Heart right ventricle (tissue), 16 donors: ENCODE measurements around the gene KLHL35. TPM values are rescaled to one million over a fixed set of nuclear protein-coding genes. Genes with fewer than 3 reads are reported as not detected.

Experiments
- ATAC-seq, 8 donors: fragments of 200-7000 bp; cut with Tn5 transposase; one replicate each; pipeline ENCODE4 v1.9.1; 2020; ENCODE audit warnings: mild to moderate bottlenecking in 8 of 8, moderate library complexity in 8 of 8, moderate number of reproducible peaks in 1 of 8
- DNase-seq, 2 donors: peaks; one replicate each; pipeline ENCODE4 v3.0.0-alpha.2; 2020
- H3K27ac ChIP-seq, 10 donors: fragments of 200-600 bp; sonication (generic) in 2 of 10; one replicate each; pipeline versions ENCODE4 v1.5.0 to v1.8.0; 2020 to 2022; ENCODE audit warnings: mild to moderate bottlenecking in 3 of 10
- H3K27me3 ChIP-seq, 7 donors: fragments of 200-600 bp; one replicate each; pipeline ENCODE4 v1.8.0; 2021 to 2022; ENCODE audit warnings: mild to moderate bottlenecking in 2 of 7
- H3K36me3 ChIP-seq, 9 donors: fragments of 200-600 bp; sonication (generic) in 1 of 9; one replicate each; pipeline versions ENCODE4 v1.5.0 to v1.8.0; 2020 to 2022; ENCODE audit warnings: mild to moderate bottlenecking in 2 of 9
- H3K4me1 ChIP-seq, 9 donors: fragments of 200-600 bp; sonication (generic) in 1 of 9; one replicate each; pipeline versions ENCODE4 v1.5.0 to v1.8.0; 2020 to 2022; ENCODE audit warnings: mild to moderate bottlenecking in 4 of 9
- H3K4me3 ChIP-seq, 10 donors: fragments of 200-600 bp; sonication (generic) in 2 of 10; one replicate each; pipeline versions ENCODE4 v1.5.0 to v1.8.0; 2020 to 2022; ENCODE audit warnings: mild to moderate bottlenecking in 7 of 10, moderate library complexity in 2 of 10
- H3K9me3 ChIP-seq, 11 donors: fragments of 200-600 bp in 10 of 11; sonication (generic) in 2 of 11; one replicate each; pipeline versions ENCODE4 v1.5.0 to v1.8.0; 2013 to 2022; ENCODE audit warnings: mild to moderate bottlenecking in 2 of 11, control low read depth in 1 of 11, moderate library complexity in 1 of 11
- CTCF ChIP-seq, 9 donors: fragments of 200-600 bp; sonication (generic) in 2 of 9; IDR thresholded peaks; one replicate each; pipeline versions ENCODE4 v1.5.0 to v1.8.0; 2021 to 2022; ENCODE audit warnings: antibody characterized with exemption in 9 of 9, mild to moderate bottlenecking in 5 of 9, moderate library complexity in 1 of 9
- WGBS, 2 donors: extraction: QIAGEN DNeasy Blood & Tissue Kit; methylation state at CpG; one replicate each; pipeline ENCODE4 v1.1.7; 2013; ENCODE audit warnings: inconsistent platforms in 1 of 2; 5-methylcytosine and 5-hydroxymethylcytosine counted together
- intact Hi-C, 10 donors: fragments of 100-400 bp; cut with DNase I; formaldehyde crosslinking; loops; one replicate each; pipeline versions ENCODE4 v1.11.1 to v1.14.2; 2022
- polyA plus RNA-seq, 2 donors: library from polyadenylated mRNA; stranded (reverse); fragments of 200-250 nt; gene quantifications; one replicate each; pipeline ENCODE4 v1.2.3, GENCODE V29; 2013
- total RNA-seq, 10 donors: library from RNA; stranded (reverse); fragmentation: NEBNext Ultra II Directional in 3 of 10; extraction: Animal tissue kit (Norgen Biotek cat#: 25700) in 3 of 10; gene quantifications; one replicate each; pipeline versions ENCODE4 v1.2.1 to v1.2.4, GENCODE V29; 2021 to 2023
- donor health status: Arrhythmogenic right ventricular cardiomyopathy.
- donor health status: ischemic (EF 13 %, LVEDD 7.1; RV severe dilation, severe dysfunction).
- donor health status: healthy with polysubstance abuse.
- donor health status: DM: no; HTN: yes; CAD: no.
- donor health status: DM: no; HTN: no; CAD: no.
- donor health status: ischemic (EF 25% LVEDD 6.9; RV normal size, moderate dysfunction).
- donor health status: ischemic (EF 25% LVEDD 5.7; RV mildly dilated, moderate dysfunction).
- donor health status: healthy.
- donor health status: DM: yes; HTN: yes; CAD: no.
- donor health status: Ischemic cardiomyopathy.
- donor health status: ischemic (EF 35%, LVEDD 5.7; RV mildly dilated, moderate dysfunction).
- donor health status: nonischemic (EF 11% LVEDD 7.7; RV severe dilation, severe dysfunction).
- donor health status: DM: yes; HTN: yes; CAD: no.
- donor health status: PGD.
- donor health status: ischemic (EF 29% LVEDD 5.4; RV normal size, mild dysfunction).
- donor health status: nonischemic (EF 23%, LVEDD 6.1; RV moderate dilation, normal function).

KLHL35 gene
- total and polyA plus RNA-seq, 12 donors = 0.20 to 0.81 (median 0.37) TPM; not detected in 2

DNA sequence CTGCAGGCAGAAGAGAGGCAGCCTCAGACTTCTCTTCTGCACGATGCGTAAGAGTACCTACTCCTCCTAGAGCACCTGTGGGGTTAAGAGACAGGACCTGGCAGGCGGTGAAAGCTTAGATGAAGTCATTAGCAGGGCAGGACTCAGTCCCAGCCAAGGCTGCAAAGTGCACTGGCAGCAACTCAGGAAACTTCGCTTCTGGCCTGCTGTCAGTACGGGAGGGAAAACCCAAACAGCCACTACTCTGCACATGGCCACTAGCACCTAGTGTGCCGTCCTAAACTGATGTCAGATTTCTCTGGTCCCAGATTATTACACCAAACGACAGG, 8.8 kb upstream of the KLHL35 start:
- DNase-seq (peak in 1 of 2 donors; percentile 34), ATAC-seq (peak in 5 of 8 donors; percentile 28 to 81 (median 74))
- intact Hi-C loops = loop anchor here in 2 of 10 donors (10.0 kb wide), 1 partner anchor 47 kb away; the partner anchor contains the start of gene RPS3 (in 2 of the 2)
- Histone ChIP-seq H3K36me3 (peaks cover 0 to 1% (median 0%) of the 10 kb centered on the region in 9 donors), H3K27me3 (no peaks in the 10 kb centered on the region), H3K9me3 (no peaks in the 10 kb centered on the region), H3K4me1 (peaks cover 0 to 7% (median 0%) of the 10 kb centered on the region in 9 donors), H3K4me3 (no peak overlapping the region), H3K27ac (no peak overlapping the region)
- WGBS, 2 donors = 49 to 73% methylated on average over 7 of the region's 7 CpGs
- no peak for TF ChIP-seq CTCF (IDR thresholded peaks at IDR 0.05)

GRCh38 chr11:75440960-75441803, 8.2 kb upstream of the KLHL35 start:
- ATAC-seq (peak in 2 of 8 donors; percentile 9 to 29), DNase-seq (no peak)
- Histone ChIP-seq H3K4me1 (peaks cover 0 to 7% (median 0%) of the 10 kb centered on the region in 9 donors), H3K9me3 (no peaks in the 10 kb centered on the region), H3K27ac (no peak overlapping the region), H3K27me3 (no peaks in the 10 kb centered on the region), H3K36me3 (peaks cover 0 to 3% (median 0%) of the 10 kb centered on the region in 9 donors), H3K4me3 (no peak overlapping the region)
- no peak for TF ChIP-seq CTCF (IDR thresholded peaks at IDR 0.05)
- WGBS, 2 donors = 91 to 92% methylated on average over 27 of the region's 27 CpGs
- intact Hi-C loops = loop anchor here in 2 of 10 donors (10.0 kb wide), 1 partner anchor 46 kb away; the partner anchor contains the start of gene RPS3 (in 2 of the 2)

GRCh38 chr11:75439495-75440120, 6.6 kb upstream of the KLHL35 start:
- intact Hi-C loops = loop anchor here in 2 of 10 donors (10.0 kb wide), 1 partner anchor 45 kb away; the partner anchor contains the start of gene RPS3 (in 2 of the 2)
- DNase-seq = no peak
- Histone ChIP-seq H3K4me1 (peaks cover 0 to 7% (median 0%) of the 10 kb centered on the region in 9 donors), H3K4me3 (no peak overlapping the region), H3K27ac (no peak overlapping the region), H3K27me3 (no peaks in the 10 kb centered on the region), H3K9me3 (no peaks in the 10 kb centered on the region), H3K36me3 (peaks cover 0 to 6% (median 0%) of the 10 kb centered on the region in 9 donors)
- ATAC-seq = no peak
- whole genome bisulfite sequencing, 2 donors = 86 to 88% methylated on average over 13 of the region's 13 CpGs
- TF ChIP-seq CTCF (IDR thresholded peaks at IDR 0.05) = no peak

- Histone ChIP-seq H3K4me1 (peaks cover 0 to 7% (median 0%) of the 10 kb centered on the region in 9 donors), H3K4me3 (no peak overlapping the region), H3K36me3 (peaks cover 0 to 7% (median 0%) of the 10 kb centered on the region in 9 donors), H3K27me3 (peaks cover 0 to 2% (median 0%) of the 10 kb centered on the region in 7 donors), H3K9me3 (no peaks in the 10 kb centered on the region), H3K27ac (no peak overlapping the region)
- DNase-seq (no peak), ATAC-seq (no peak)
- 79 to 80% methylated on average over 14 of the region's 14 CpGs for WGBS, 2 donors
- no peak for TF ChIP-seq CTCF (IDR thresholded peaks at IDR 0.05)
- intact Hi-C loops = no loop called here
Measured at GRCh38 chr11:75439026-75439425, 6.0 kb upstream of the KLHL35 start.
